K562 treated with DMSO at 1 percent for 48 hours (cell line): ENCODE measurements around the gene CAPN15. TPM values are rescaled to one million over a fixed set of nuclear protein-coding genes. Genes with fewer than 3 reads are reported as not detected.

ENCODE experiments used
- total RNA-seq: library from RNA; unstranded; fragments of 300-600 nt; gene quantifications from 2 replicates; pipeline ENCODE4 v1.2.3, GENCODE V29; 2022; ENCODE audit warnings: low replicate concordance; ENCODE audit errors: extremely low read depth

Gene CAPN15
- not detected in 2 replicates for total RNA-seq

GRCh38 chr16:527015-527903, at the start of gene CAPN15:
Gene CAPN15, plus strand, starts transcription at chr16:527712. Its CDS starts 19,127 bp downstream, at chr16:546839.

GRCh38 chr16:560204-560700, 32.7 kb downstream of the CAPN15 start, which contains the start of gene PRR35:
Gene PRR35, plus strand, starts transcription at chr16:560394. Its CDS starts 2,901 bp downstream, at chr16:563295.

GRCh38 chr16:566475-567372, 39.2 kb downstream of the CAPN15 start, which contains the start of gene NHLRC4:
Gene NHLRC4, plus strand, starts transcription at chr16:567005. Its CDS starts 1,043 bp downstream, at chr16:568048.

GRCh38 chr16:569445-570254, 42.1 kb downstream of the CAPN15 start, which contains the start of gene PIGQ:
Gene PIGQ, plus strand, starts transcription at chr16:569968. Its CDS starts 4,107 bp downstream, at chr16:574075.

GRCh38 chr16:589658-590187, 62.2 kb downstream of the CAPN15 start, which contains the start of gene RAB40C:
Gene RAB40C, plus strand, starts transcription at chr16:590066. Its CDS starts 226 bp downstream, at chr16:590292.

Other genes starting within 250 kb of the CAPN15 start
- gene ARHGDIG, start 247.1 kb upstream of the CAPN15 start, total RNA-seq = not detected in 2 replicates
- not detected in 2 replicates for gene PDIA2, start 244.5 kb upstream of the CAPN15 start, total RNA-seq
- gene AXIN1, start 175.0 kb upstream of the CAPN15 start, total RNA-seq = not detected in 2 replicates
- gene MRPL28, start 157.2 kb upstream of the CAPN15 start, total RNA-seq = not detected in 2 replicates
- not detected in 2 replicates for gene PGAP6, start 145.7 kb upstream of the CAPN15 start, total RNA-seq
- not detected in 2 replicates for gene NME4, start 130.5 kb upstream of the CAPN15 start, total RNA-seq
- not detected in 2 replicates for gene DECR2, start 125.8 kb upstream of the CAPN15 start, total RNA-seq
- not detected in 2 replicates for gene RAB11FIP3, start 102.1 kb upstream of the CAPN15 start, total RNA-seq
- not detected in 2 replicates for gene PRR35, start 32.7 kb downstream of the CAPN15 start, total RNA-seq
- gene NHLRC4, start 39.3 kb downstream of the CAPN15 start, total RNA-seq = not detected in 2 replicates
- gene PIGQ, start 42.3 kb downstream of the CAPN15 start, total RNA-seq = 359 TPM in 1 of 2 replicates, not detected in the other
- not detected in 2 replicates for gene RAB40C, start 62.4 kb downstream of the CAPN15 start, total RNA-seq
- gene WFIKKN1, start 103.3 kb downstream of the CAPN15 start, total RNA-seq = not detected in 2 replicates
- gene METTL26, start 108.6 kb downstream of the CAPN15 start, total RNA-seq = not detected in 2 replicates
- gene MCRIP2, start 114.1 kb downstream of the CAPN15 start, total RNA-seq = not detected in 2 replicates
- not detected in 2 replicates for gene WDR90, start 121.7 kb downstream of the CAPN15 start, total RNA-seq
- not detected in 2 replicates for gene RHOT2, start 140.4 kb downstream of the CAPN15 start, total RNA-seq
- not detected in 2 replicates for gene RHBDL1, start 148.0 kb downstream of the CAPN15 start, total RNA-seq
- gene STUB1, start 152.7 kb downstream of the CAPN15 start, total RNA-seq = not detected in 2 replicates
- gene JMJD8, start 156.6 kb downstream of the CAPN15 start, total RNA-seq = not detected in 2 replicates
- gene WDR24, start 162.7 kb downstream of the CAPN15 start, total RNA-seq = not detected in 2 replicates
- gene FBXL16, start 178.1 kb downstream of the CAPN15 start, total RNA-seq = not detected in 2 replicates
- not detected in 2 replicates for gene METRN, start 187.4 kb downstream of the CAPN15 start, total RNA-seq
- not detected in 2 replicates for gene ANTKMT, start 193.4 kb downstream of the CAPN15 start, total RNA-seq
- not detected in 2 replicates for gene CCDC78, start 198.7 kb downstream of the CAPN15 start, total RNA-seq
- not detected in 2 replicates for gene HAGHL, start 199.4 kb downstream of the CAPN15 start, total RNA-seq
- gene CIAO3, start 213.3 kb downstream of the CAPN15 start, total RNA-seq = not detected in 2 replicates
- not detected in 2 replicates for gene MSLN, start 233.0 kb downstream of the CAPN15 start, total RNA-seq